ENCODE measurements around the gene RDH5. TPM values are rescaled to one million over a fixed set of nuclear protein-coding genes. Genes with fewer than 3 reads are reported as not detected.

The RDH5 gene
- total and polyA plus RNA-seq, 2 donors: 1.8 to 7.6 TPM

GRCh38 chr12:55716582-55716957 is 3.6 kb upstream of the RDH5 start:
- WGBS: 4% methylated on average over 13 of the region's 13 CpGs
- peak overlapping the region; percentile 56 to 87 for H3K27ac ChIP-seq (ENCODE audit: low read depth in 1 of 2, low read length in 1 of 2)
- no peak for DNase-seq (ENCODE audit: low read depth in 6 of 9, low spot score in 9 of 9)
- H3K4me1 ChIP-seq (ENCODE audit: control insufficient read depth in 2 of 2, insufficient read depth in 2 of 2, low read length in 2 of 2): peaks cover 16 to 37% of the 10 kb centered on the region in 2 donors
- H3K4me3 ChIP-seq (ENCODE audit: low read length in 2 of 2): peak overlapping the region; percentile 89 to 96
- H3K9me3 ChIP-seq (ENCODE audit: control insufficient read depth in 2 of 2, insufficient read depth in 1 of 2, low read length in 1 of 2): no peaks in the 10 kb centered on the region
- H3K36me3 ChIP-seq (ENCODE audit: control insufficient read depth in 2 of 2, insufficient read depth in 2 of 2, low read length in 1 of 2): peaks cover 15 to 29% of the 10 kb centered on the region in 2 donors
- peaks cover 0 to 16% of the 10 kb centered on the region in 2 donors for H3K27me3 ChIP-seq (ENCODE audit: control insufficient read depth in 2 of 2, insufficient read depth in 1 of 2, low read length in 1 of 2)

DNA sequence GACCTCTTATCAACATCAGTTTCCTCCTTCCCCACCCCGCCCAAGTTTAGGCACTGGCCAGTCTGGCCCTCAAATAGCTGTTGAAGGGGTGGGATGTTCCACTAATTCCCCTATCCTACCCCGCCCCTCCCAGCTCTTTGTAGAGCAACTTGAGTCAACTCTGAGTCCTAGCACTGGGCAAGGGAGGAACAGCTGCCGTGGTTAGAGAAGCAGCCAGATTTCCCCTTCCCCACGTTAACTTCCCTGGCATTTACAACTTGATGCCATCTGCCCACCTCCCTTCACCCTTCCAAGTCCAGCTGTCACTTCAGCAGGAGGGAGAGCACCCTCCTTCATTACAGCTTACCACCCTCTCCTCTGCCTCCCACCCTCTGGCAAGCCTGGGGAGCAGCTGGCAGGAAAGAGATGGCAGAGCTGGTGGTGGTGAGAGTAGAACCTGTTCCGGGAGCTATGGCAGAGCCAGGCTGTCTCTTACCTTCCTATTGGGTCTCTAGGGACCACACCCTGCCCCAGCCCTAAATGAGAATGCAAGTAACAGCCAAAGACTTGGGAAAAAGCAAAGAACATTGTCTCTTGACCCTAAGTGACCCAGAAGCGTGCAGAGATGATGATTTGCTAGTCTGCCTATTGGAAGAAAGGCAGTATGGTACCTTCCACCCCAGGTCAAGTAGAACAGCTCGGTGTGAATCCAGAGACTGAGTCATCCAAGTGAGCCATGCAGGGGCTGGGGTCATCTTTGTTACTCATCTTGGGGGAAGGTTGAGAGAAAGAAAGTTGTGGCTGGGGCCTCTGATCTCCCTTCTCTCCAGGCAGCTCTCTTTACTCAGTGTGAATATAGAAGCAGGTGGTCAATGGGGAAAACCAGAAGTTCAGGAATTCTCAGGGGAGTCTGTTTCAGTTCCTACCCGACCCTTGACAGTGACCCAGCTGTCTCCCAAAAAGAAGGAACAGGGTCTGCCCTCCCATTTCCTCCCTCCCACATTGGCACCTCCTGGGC is 2.9 kb upstream of the RDH5 start:
- peaks cover 0 to 9% of the 10 kb centered on the region in 2 donors for H3K27me3 ChIP-seq (ENCODE audit: control insufficient read depth in 2 of 2, insufficient read depth in 1 of 2, low read length in 1 of 2)
- peak overlapping the region in 1 of 2 donors; percentile 39 for H3K27ac ChIP-seq (ENCODE audit: low read depth in 1 of 2, low read length in 1 of 2)
- DNase-seq (ENCODE audit: low read depth in 6 of 9, low spot score in 9 of 9): no peak
- H3K36me3 ChIP-seq (ENCODE audit: control insufficient read depth in 2 of 2, insufficient read depth in 2 of 2, low read length in 1 of 2): peaks cover 15 to 32% of the 10 kb centered on the region in 2 donors
- H3K9me3 ChIP-seq (ENCODE audit: control insufficient read depth in 2 of 2, insufficient read depth in 1 of 2, low read length in 1 of 2): no peaks in the 10 kb centered on the region
- H3K4me1 ChIP-seq (ENCODE audit: control insufficient read depth in 2 of 2, insufficient read depth in 2 of 2, low read length in 2 of 2): peaks cover 16 to 37% of the 10 kb centered on the region in 2 donors
- 61% methylated on average over 8 of the region's 8 CpGs for WGBS
- H3K4me3 ChIP-seq (ENCODE audit: low read length in 2 of 2): peak overlapping the region; percentile 89 to 96

DNA sequence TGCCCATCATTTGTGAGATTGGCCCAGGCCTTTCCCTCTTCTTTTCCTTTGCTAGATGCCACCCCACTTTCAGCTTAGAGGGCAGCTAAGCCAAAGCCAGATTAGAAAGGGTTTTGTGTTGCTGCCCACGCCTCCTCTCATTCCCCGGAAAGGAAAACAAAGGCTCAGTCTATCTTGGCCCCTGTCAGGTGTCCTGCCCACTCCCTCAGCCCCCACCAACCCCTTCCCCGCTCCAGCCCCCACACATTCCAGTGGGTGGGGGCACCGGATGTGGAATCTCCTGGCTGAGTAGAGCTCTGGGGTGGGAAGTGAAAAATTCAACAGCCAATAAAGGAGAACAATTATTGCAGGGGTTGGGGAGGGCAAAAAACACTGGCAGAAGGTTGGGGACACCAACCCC is 2.2 kb upstream of the RDH5 start:
- H3K27me3 ChIP-seq (ENCODE audit: control insufficient read depth in 2 of 2, insufficient read depth in 1 of 2, low read length in 1 of 2): peaks cover 0 to 3% of the 10 kb centered on the region in 2 donors
- H3K9me3 ChIP-seq (ENCODE audit: control insufficient read depth in 2 of 2, insufficient read depth in 1 of 2, low read length in 1 of 2): no peaks in the 10 kb centered on the region
- H3K36me3 ChIP-seq (ENCODE audit: control insufficient read depth in 2 of 2, insufficient read depth in 2 of 2, low read length in 1 of 2): peaks cover 15 to 32% of the 10 kb centered on the region in 2 donors
- no peak overlapping the region for H3K4me3 ChIP-seq (ENCODE audit: low read length in 2 of 2)
- peaks cover 16 to 37% of the 10 kb centered on the region in 2 donors for H3K4me1 ChIP-seq (ENCODE audit: control insufficient read depth in 2 of 2, insufficient read depth in 2 of 2, low read length in 2 of 2)
- WGBS: 91% methylated on average over 4 of the region's 4 CpGs
- DNase-seq (ENCODE audit: low read depth in 6 of 9, low spot score in 9 of 9): no peak
- H3K27ac ChIP-seq (ENCODE audit: low read depth in 1 of 2, low read length in 1 of 2): no peak overlapping the region

- Histone ChIP-seq H3K36me3 (ENCODE audit: control insufficient read depth in 2 of 2, insufficient read depth in 2 of 2, low read length in 1 of 2) (peaks cover 18 to 34% of the 10 kb centered on the region in 2 donors), H3K9me3 (ENCODE audit: control insufficient read depth in 2 of 2, insufficient read depth in 1 of 2, low read length in 1 of 2) (peaks cover 0 to under 1% of the 10 kb centered on the region in 2 donors), H3K4me3 (ENCODE audit: low read length in 2 of 2) (no peak overlapping the region), H3K27me3 (ENCODE audit: control insufficient read depth in 2 of 2, insufficient read depth in 1 of 2, low read length in 1 of 2) (no peaks in the 10 kb centered on the region), H3K27ac (ENCODE audit: low read depth in 1 of 2, low read length in 1 of 2) (no peak overlapping the region), H3K4me1 (ENCODE audit: control insufficient read depth in 2 of 2, insufficient read depth in 2 of 2, low read length in 2 of 2) (peaks cover 16 to 37% of the 10 kb centered on the region in 2 donors)
- no peak for DNase-seq (ENCODE audit: low read depth in 6 of 9, low spot score in 9 of 9)
- 96% methylated on average over 4 of the region's 4 CpGs for WGBS
Observed at GRCh38 chr12:55718624-55719275, 1.4 kb upstream of the RDH5 start.

DNA sequence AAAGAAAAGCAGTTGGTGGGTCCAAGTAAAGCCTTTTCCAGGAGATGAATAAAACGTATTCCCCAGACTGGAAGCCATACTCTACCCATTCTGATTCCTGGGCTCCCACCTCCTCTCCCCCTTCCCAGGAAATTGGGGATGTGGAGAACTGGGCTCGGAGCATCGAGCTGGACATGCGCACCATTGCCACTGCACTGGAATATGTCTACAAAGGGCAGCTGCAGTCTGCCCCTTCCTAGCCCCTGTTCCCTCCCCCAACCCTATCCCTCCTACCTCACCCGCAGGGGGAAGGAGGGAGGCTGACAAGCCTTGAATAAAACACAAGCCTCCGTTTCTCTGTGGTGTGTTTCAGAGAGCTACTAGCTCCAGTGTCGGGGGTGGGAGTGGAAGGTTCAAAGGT is 822 bp upstream of the RDH5 start:
- 96% methylated on average over 7 of the region's 7 CpGs for WGBS
- Histone ChIP-seq H3K4me1 (ENCODE audit: control insufficient read depth in 2 of 2, insufficient read depth in 2 of 2, low read length in 2 of 2) (peaks cover 16 to 40% of the 10 kb centered on the region in 2 donors), H3K4me3 (ENCODE audit: low read length in 2 of 2) (no peak overlapping the region), H3K27ac (ENCODE audit: low read depth in 1 of 2, low read length in 1 of 2) (no peak overlapping the region), H3K36me3 (ENCODE audit: control insufficient read depth in 2 of 2, insufficient read depth in 2 of 2, low read length in 1 of 2) (peaks cover 25 to 40% of the 10 kb centered on the region in 2 donors), H3K9me3 (ENCODE audit: control insufficient read depth in 2 of 2, insufficient read depth in 1 of 2, low read length in 1 of 2) (peaks cover 0 to 6% of the 10 kb centered on the region in 2 donors), H3K27me3 (ENCODE audit: control insufficient read depth in 2 of 2, insufficient read depth in 1 of 2, low read length in 1 of 2) (no peaks in the 10 kb centered on the region)
- no peak for DNase-seq (ENCODE audit: low read depth in 6 of 9, low spot score in 9 of 9)

- no peak for DNase-seq (ENCODE audit: low read depth in 6 of 9, low spot score in 9 of 9)
- Histone ChIP-seq H3K4me3 (ENCODE audit: low read length in 2 of 2) (no peak overlapping the region), H3K27ac (ENCODE audit: low read depth in 1 of 2, low read length in 1 of 2) (no peak overlapping the region), H3K27me3 (ENCODE audit: control insufficient read depth in 2 of 2, insufficient read depth in 1 of 2, low read length in 1 of 2) (no peaks in the 10 kb centered on the region), H3K9me3 (ENCODE audit: control insufficient read depth in 2 of 2, insufficient read depth in 1 of 2, low read length in 1 of 2) (peaks cover 0 to 6% of the 10 kb centered on the region in 2 donors), H3K4me1 (ENCODE audit: control insufficient read depth in 2 of 2, insufficient read depth in 2 of 2, low read length in 2 of 2) (peaks cover 11 to 43% of the 10 kb centered on the region in 2 donors), H3K36me3 (ENCODE audit: control insufficient read depth in 2 of 2, insufficient read depth in 2 of 2, low read length in 1 of 2) (peaks cover 30 to 42% of the 10 kb centered on the region in 2 donors)
- 96% methylated on average over 9 of the region's 9 CpGs for whole genome bisulfite sequencing
Observed at GRCh38 chr12:55720894-55721444, 776 bp downstream of the RDH5 start.

GRCh38 chr12:55721601-55722213 is 1.5 kb downstream of the RDH5 start:
- no peak overlapping the region for H3K4me3 ChIP-seq (ENCODE audit: low read length in 2 of 2)
- WGBS: 95% methylated on average over 14 of the region's 14 CpGs
- H3K27ac ChIP-seq (ENCODE audit: low read depth in 1 of 2, low read length in 1 of 2): no peak overlapping the region
- peaks cover 8 to 39% of the 10 kb centered on the region in 2 donors for H3K4me1 ChIP-seq (ENCODE audit: control insufficient read depth in 2 of 2, insufficient read depth in 2 of 2, low read length in 2 of 2)
- DNase-seq (ENCODE audit: low read depth in 6 of 9, low spot score in 9 of 9): no peak
- H3K36me3 ChIP-seq (ENCODE audit: control insufficient read depth in 2 of 2, insufficient read depth in 2 of 2, low read length in 1 of 2): peaks cover 32 to 42% of the 10 kb centered on the region in 2 donors
- peaks cover 0 to 6% of the 10 kb centered on the region in 2 donors for H3K9me3 ChIP-seq (ENCODE audit: control insufficient read depth in 2 of 2, insufficient read depth in 1 of 2, low read length in 1 of 2)
- H3K27me3 ChIP-seq (ENCODE audit: control insufficient read depth in 2 of 2, insufficient read depth in 1 of 2, low read length in 1 of 2): no peaks in the 10 kb centered on the region

- peaks cover 0 to 37% of the 10 kb centered on the region in 2 donors for H3K4me1 ChIP-seq (ENCODE audit: control insufficient read depth in 2 of 2, insufficient read depth in 2 of 2, low read length in 2 of 2)
- H3K36me3 ChIP-seq (ENCODE audit: control insufficient read depth in 2 of 2, insufficient read depth in 2 of 2, low read length in 1 of 2): peaks cover 33 to 42% of the 10 kb centered on the region in 2 donors
- WGBS: 92% methylated on average over 8 of the region's 8 CpGs
Observed at GRCh38 chr12:55722948-55723347, 2.8 kb downstream of the RDH5 start.

More at GRCh38 chr12:55722948-55723347, 2.8 kb downstream of the RDH5 start:
- peaks cover 0 to 6% of the 10 kb centered on the region in 2 donors for H3K9me3 ChIP-seq (ENCODE audit: control insufficient read depth in 2 of 2, insufficient read depth in 1 of 2, low read length in 1 of 2)
- no peak overlapping the region for H3K4me3 ChIP-seq (ENCODE audit: low read length in 2 of 2)
- peaks cover 0 to 3% of the 10 kb centered on the region in 2 donors for H3K27me3 ChIP-seq (ENCODE audit: control insufficient read depth in 2 of 2, insufficient read depth in 1 of 2, low read length in 1 of 2)
- no peak for DNase-seq (ENCODE audit: low read depth in 6 of 9, low spot score in 9 of 9)
- H3K27ac ChIP-seq (ENCODE audit: low read depth in 1 of 2, low read length in 1 of 2): no peak overlapping the region
